Adrenal gland (tissue), 5 donors: ENCODE results near the gene MTARC2.

Experiments used
- CTCF ChIP-seq, 6 experiments: fragments of 450-650 bp in 4 of 6; fragments of 200-600 bp in 2 of 6; sonication (generic) in 1 of 6; IDR thresholded peaks; 1 replicate in 5 of 6; 2 replicates in 1 of 6; pipeline versions ENCODE4 v1.5.1 to v1.8.0; 2016 to 2021; ENCODE audit warnings: antibody characterized with exemption in 6 of 6, mild to moderate bottlenecking in 2 of 6, moderate library complexity in 1 of 6
- POLR2A ChIP-seq, 2 donors: fragments of 450-650 bp; IDR thresholded peaks; one replicate each; pipeline ENCODE4 v1.6.1; 2017; ENCODE audit warnings: antibody characterized with exemption in 2 of 2, mild to moderate bottlenecking in 2 of 2, moderate library complexity in 1 of 2
- donor health status: DM: no; HTN: no; CAD: no.

- no peak for TF ChIP-seq CTCF (IDR thresholded peaks at IDR 0.05)
- no peak for TF ChIP-seq POLR2A (IDR thresholded peaks at IDR 0.05)
Observed at GRCh38 chr1:220796530-220796929, 48.4 kb downstream of the MTARC2 start.
